ENCODE measurements around the gene NNT. TPM values are rescaled to one million over a fixed set of nuclear protein-coding genes. Genes with fewer than 3 reads are reported as not detected.

The NNT gene
- total RNA-seq, 1 donor from 2014 or later: 67.3 TPM

- Mint-ChIP-seq H3K4me1 (ENCODE audit: low read depth) (peaks cover 3% of the 10 kb centered on the region), H3K4me3 (ENCODE audit: low read depth) (no peak overlapping the region), H3K27me3 (no peaks in the 10 kb centered on the region), H3K36me3 (ENCODE audit: insufficient read depth) (peaks cover 16% of the 10 kb centered on the region), H3K9me3 (ENCODE audit: low read depth) (peaks cover 3% of the 10 kb centered on the region), H3K27ac (no peak overlapping the region)
- TF ChIP-seq, protein P1, sequence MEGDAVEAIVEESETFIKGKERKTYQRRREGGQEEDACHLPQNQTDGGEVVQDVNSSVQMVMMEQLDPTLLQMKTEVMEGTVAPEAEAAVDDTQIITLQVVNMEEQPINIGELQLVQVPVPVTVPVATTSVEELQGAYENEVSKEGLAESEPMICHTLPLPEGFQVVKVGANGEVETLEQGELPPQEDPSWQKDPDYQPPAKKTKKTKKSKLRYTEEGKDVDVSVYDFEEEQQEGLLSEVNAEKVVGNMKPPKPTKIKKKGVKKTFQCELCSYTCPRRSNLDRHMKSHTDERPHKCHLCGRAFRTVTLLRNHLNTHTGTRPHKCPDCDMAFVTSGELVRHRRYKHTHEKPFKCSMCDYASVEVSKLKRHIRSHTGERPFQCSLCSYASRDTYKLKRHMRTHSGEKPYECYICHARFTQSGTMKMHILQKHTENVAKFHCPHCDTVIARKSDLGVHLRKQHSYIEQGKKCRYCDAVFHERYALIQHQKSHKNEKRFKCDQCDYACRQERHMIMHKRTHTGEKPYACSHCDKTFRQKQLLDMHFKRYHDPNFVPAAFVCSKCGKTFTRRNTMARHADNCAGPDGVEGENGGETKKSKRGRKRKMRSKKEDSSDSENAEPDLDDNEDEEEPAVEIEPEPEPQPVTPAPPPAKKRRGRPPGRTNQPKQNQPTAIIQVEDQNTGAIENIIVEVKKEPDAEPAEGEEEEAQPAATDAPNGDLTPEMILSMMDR (IDR thresholded peaks at IDR 0.05; ENCODE audit: unreplicated experiment): no peak
- DNase-seq (ENCODE audit: low spot score, unreplicated experiment): no peak
These were observed 81.0 kb downstream of the NNT start for GRCh38 chr5:43683884-43684471.

GRCh38 chr5:43685252-43685950 is 82.4 kb downstream of the NNT start:
- DNase-seq (ENCODE audit: low spot score, unreplicated experiment): no peak
- Mint-ChIP-seq H3K27ac (no peak overlapping the region), H3K36me3 (ENCODE audit: insufficient read depth) (peaks cover 27% of the 10 kb centered on the region), H3K9me3 (ENCODE audit: low read depth) (peaks cover 14% of the 10 kb centered on the region), H3K4me1 (ENCODE audit: low read depth) (peaks cover 3% of the 10 kb centered on the region), H3K27me3 (no peaks in the 10 kb centered on the region), H3K4me3 (ENCODE audit: low read depth) (no peak overlapping the region)
- TF ChIP-seq, protein P1 (IDR thresholded peaks at IDR 0.05; ENCODE audit: unreplicated experiment): no peak

- peaks cover 24% of the 10 kb centered on the region for H3K36me3 Mint-ChIP-seq (ENCODE audit: insufficient read depth)
- TF ChIP-seq, protein P1 (IDR thresholded peaks at IDR 0.05; ENCODE audit: unreplicated experiment): no peak
- no peaks in the 10 kb centered on the region for H3K27me3 Mint-ChIP-seq
- peaks cover 3% of the 10 kb centered on the region for H3K4me1 Mint-ChIP-seq (ENCODE audit: low read depth)
- no peak overlapping the region for H3K27ac Mint-ChIP-seq
- no peak overlapping the region for H3K4me3 Mint-ChIP-seq (ENCODE audit: low read depth)
- peaks cover 14% of the 10 kb centered on the region for H3K9me3 Mint-ChIP-seq (ENCODE audit: low read depth)
- no peak for DNase-seq (ENCODE audit: low spot score, unreplicated experiment)
These were observed 84.3 kb downstream of the NNT start for GRCh38 chr5:43687275-43687674.

DNA sequence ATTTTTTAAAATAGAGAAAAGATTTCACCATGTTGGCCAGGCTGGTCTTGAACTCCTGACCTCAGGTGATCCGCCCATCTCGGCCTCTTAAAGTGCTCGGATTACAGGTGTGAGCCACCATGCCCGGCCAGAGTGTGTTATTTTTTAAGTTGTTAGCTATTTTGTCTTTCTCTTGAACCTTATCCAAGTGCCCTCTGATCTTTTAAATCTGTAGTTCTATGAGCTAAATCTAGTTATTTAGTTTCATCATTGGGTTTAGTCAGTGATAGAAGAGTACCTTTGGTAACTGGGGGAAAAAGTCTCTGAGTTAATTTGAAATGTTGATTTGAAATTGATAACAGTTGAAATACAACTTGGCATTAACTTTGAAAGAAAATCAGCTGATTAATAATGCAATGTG is 88.3 kb downstream of the NNT start:
- DNase-seq (ENCODE audit: low spot score, unreplicated experiment): no peak
- H3K27ac Mint-ChIP-seq: no peak overlapping the region
- H3K27me3 Mint-ChIP-seq: no peaks in the 10 kb centered on the region
- peaks cover 39% of the 10 kb centered on the region for H3K36me3 Mint-ChIP-seq (ENCODE audit: insufficient read depth)
- TF ChIP-seq, protein P1 (IDR thresholded peaks at IDR 0.05; ENCODE audit: unreplicated experiment): no peak
- H3K4me1 Mint-ChIP-seq (ENCODE audit: low read depth): no peaks in the 10 kb centered on the region
- H3K9me3 Mint-ChIP-seq (ENCODE audit: low read depth): peaks cover 36% of the 10 kb centered on the region
- H3K4me3 Mint-ChIP-seq (ENCODE audit: low read depth): no peak overlapping the region

GRCh38 chr5:43691893-43692292 is 88.9 kb downstream of the NNT start:
- H3K36me3 Mint-ChIP-seq (ENCODE audit: insufficient read depth): peaks cover 41% of the 10 kb centered on the region
- DNase-seq (ENCODE audit: low spot score, unreplicated experiment): no peak
- H3K27me3 Mint-ChIP-seq: no peaks in the 10 kb centered on the region
- peaks cover 36% of the 10 kb centered on the region for H3K9me3 Mint-ChIP-seq (ENCODE audit: low read depth)
- no peak overlapping the region for H3K4me3 Mint-ChIP-seq (ENCODE audit: low read depth)
- no peaks in the 10 kb centered on the region for H3K4me1 Mint-ChIP-seq (ENCODE audit: low read depth)
- TF ChIP-seq, protein P1 (IDR thresholded peaks at IDR 0.05; ENCODE audit: unreplicated experiment): no peak
- H3K27ac Mint-ChIP-seq: no peak overlapping the region
